ENCODE measurements around the gene CP. TPM values are rescaled to one million over a fixed set of nuclear protein-coding genes. Genes with fewer than 3 reads are reported as not detected.
"Not testable (repeated sequence)": the region's sequence is repeated elsewhere in the genome, so short reads cannot be mapped to it uniquely, and the experiment has no call there.

CP gene
- total RNA-seq, 1 donor from 2014 or later, result not detected

DNA sequence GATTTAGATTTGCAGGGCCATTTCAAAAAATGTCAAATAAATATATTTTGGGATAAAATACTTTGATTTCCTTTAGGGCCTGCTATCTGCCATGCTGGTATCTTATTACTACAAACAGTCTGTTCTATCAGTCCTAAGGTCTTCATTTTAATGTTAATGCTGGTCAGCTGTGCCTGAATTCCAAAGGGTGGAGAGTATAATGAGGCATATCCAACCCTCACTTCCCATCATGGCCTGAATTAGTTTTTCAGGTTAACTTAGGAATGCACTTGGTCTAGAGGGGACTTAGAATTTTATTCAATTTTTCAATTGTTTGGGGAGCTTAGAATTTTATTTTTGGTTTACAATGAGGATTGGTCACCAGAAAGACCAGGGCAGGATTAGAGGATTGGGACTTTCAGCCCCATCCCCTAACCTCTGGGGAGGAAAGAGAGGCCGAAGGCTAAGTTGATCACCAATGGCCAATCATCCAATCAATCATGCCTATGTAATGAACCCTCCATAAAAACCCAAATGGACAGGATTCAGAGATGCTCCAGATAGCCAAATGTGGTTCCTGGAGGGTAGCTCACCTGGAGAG is 17.8 kb upstream of the CP start:
- Mint-ChIP-seq H3K27me3 (no peaks in the 10 kb centered on the region), H3K27ac (no peak overlapping the region), H3K9me3 (no peaks in the 10 kb centered on the region), H3K4me3 (no peak overlapping the region), H3K4me1 (peaks cover 24% of the 10 kb centered on the region), H3K36me3 (ENCODE audit: low read depth) (no peaks in the 10 kb centered on the region)
- TF ChIP-seq, protein P1, sequence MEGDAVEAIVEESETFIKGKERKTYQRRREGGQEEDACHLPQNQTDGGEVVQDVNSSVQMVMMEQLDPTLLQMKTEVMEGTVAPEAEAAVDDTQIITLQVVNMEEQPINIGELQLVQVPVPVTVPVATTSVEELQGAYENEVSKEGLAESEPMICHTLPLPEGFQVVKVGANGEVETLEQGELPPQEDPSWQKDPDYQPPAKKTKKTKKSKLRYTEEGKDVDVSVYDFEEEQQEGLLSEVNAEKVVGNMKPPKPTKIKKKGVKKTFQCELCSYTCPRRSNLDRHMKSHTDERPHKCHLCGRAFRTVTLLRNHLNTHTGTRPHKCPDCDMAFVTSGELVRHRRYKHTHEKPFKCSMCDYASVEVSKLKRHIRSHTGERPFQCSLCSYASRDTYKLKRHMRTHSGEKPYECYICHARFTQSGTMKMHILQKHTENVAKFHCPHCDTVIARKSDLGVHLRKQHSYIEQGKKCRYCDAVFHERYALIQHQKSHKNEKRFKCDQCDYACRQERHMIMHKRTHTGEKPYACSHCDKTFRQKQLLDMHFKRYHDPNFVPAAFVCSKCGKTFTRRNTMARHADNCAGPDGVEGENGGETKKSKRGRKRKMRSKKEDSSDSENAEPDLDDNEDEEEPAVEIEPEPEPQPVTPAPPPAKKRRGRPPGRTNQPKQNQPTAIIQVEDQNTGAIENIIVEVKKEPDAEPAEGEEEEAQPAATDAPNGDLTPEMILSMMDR (IDR thresholded peaks at IDR 0.05), result no peak
- POLR2A ChIA-PET, result no interaction called here
- intact Hi-C loops (cut with micrococcal nuclease), result no loop called here
- no peak for DNase-seq
- ATAC-seq (ENCODE audit: low read depth), result no peak
- CTCF ChIA-PET, result interaction anchor here (1.4 kb wide), 1 partner anchor 33 kb away, joined by 3 read pairs; no protein-coding TSS in a partner anchor

DNA sequence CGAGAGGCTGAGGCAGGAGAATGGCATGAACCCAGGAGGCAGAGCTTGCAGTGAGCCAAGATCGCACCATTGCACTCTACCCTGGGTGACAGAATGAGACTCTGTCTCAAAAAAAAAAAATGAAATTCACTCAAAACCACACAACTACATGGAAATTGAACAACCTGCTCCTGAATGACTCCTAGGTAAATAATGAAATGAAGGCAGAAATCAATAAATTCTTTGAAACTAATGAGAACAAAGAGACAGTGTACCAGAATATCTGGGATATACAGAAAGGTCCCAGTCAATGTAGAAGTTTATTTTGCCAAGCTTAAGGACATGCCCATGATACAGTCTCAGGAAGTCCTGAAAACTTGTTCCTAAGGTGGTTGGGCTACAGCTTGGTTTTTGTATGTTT is 16.6 kb upstream of the CP start:
- CTCF ChIA-PET; intact Hi-C loops (cut with micrococcal nuclease); H3K27ac Mint-ChIP-seq; H3K36me3 Mint-ChIP-seq (ENCODE audit: low read depth); ATAC-seq (ENCODE audit: low read depth); H3K9me3 Mint-ChIP-seq; DNase-seq; H3K4me3 Mint-ChIP-seq; H3K27me3 Mint-ChIP-seq: not testable (repeated sequence)
- H3K4me1 Mint-ChIP-seq, result peaks cover 12% of the 10 kb centered on the region
- POLR2A ChIA-PET, result interaction anchor here (0.8 kb wide), 1 partner anchor 11 kb away, joined by 3 read pairs; no protein-coding TSS in a partner anchor

DNA sequence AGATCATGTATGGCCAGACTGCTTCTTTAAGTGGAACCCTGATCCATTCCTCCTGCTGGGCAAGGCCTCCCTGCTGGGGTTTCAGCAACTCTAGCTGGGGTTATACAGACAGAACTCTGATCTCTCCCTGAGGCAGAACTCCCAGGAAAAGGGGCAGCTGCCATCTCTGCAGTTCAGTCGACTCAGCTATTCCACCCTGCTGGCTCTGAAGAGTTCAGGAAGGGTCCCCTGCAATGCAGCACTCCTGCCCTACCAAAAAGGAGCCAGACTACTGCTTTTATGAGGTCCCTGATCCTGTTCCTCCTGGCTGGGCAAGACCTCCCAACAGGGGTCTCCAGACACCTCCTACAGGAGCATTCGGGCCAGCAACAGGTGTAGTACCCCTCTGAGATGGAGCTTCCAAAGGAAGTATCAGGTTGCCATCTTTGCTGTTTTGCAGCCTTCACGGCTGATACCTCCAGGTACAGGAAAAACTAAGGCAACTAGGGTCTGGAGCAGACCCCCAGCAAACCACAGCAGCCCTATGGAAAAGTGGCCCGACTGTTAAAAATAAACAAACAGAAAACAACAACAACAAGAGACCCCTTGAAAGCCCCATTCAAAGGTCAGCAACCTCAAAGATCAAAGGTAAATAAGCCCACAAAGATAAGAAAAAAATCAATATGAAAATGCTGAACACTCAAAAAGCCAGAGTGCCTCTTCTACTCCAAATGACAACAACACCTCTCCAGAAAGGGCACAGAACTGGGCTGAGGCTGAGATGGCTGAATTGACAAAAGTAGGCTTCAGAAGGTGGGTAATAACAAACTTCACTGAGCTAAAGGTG is 14.2 kb upstream of the CP start:
- CTCF ChIA-PET, result no interaction called here
- intact Hi-C loops (cut with micrococcal nuclease), result no loop called here
- Mint-ChIP-seq H3K27ac (no peak overlapping the region), H3K4me3 (no peak overlapping the region), H3K27me3 (no peaks in the 10 kb centered on the region), H3K4me1 (peaks cover 2% of the 10 kb centered on the region), H3K9me3 (no peaks in the 10 kb centered on the region), H3K36me3 (ENCODE audit: low read depth) (no peaks in the 10 kb centered on the region)
- DNase-seq (no peak), ATAC-seq (ENCODE audit: low read depth) (no peak)
- TF ChIP-seq, protein P1 (IDR thresholded peaks at IDR 0.05), result no peak
- POLR2A ChIA-PET, result no interaction called here

DNA sequence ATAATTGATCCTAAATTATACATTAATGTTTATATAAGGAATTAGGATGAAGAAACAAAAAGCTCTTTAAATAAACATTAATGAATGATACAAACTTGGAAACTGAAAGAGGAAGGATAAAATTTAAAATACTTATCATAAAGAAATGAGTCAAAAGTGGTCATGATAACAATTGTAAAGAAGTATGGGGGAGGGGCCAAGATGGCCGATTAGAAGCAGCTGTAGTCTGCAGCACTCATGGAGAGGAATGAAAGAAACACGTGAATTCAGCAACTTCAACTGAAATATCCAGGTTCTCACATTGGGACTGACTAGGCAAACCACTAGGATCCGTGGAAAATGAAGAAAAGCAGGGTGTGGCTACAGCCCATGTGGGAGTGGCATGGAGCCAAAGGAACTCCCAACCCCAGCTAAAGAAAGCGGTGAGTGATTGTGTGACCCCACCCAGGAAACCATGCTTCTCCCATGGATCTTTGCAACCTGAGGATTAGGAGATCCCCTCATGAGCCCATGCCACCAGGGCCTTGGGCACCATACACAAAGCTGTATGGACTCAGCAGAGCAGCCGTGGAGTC is 13.1 kb upstream of the CP start:
- Mint-ChIP-seq H3K4me3 (no peak overlapping the region), H3K4me1 (peaks cover 2% of the 10 kb centered on the region), H3K36me3 (ENCODE audit: low read depth) (no peaks in the 10 kb centered on the region), H3K27me3 (no peaks in the 10 kb centered on the region), H3K27ac (no peak overlapping the region), H3K9me3 (no peaks in the 10 kb centered on the region)
- intact Hi-C loops (cut with micrococcal nuclease), result no loop called here
- DNase-seq (no peak), ATAC-seq (ENCODE audit: low read depth) (no peak)
- TF ChIP-seq, protein P1 (IDR thresholded peaks at IDR 0.05), result no peak
- ChIA-PET POLR2A (interaction anchor here (0.7 kb wide), 1 partner anchor 43 kb away, joined by 3 read pairs; no protein-coding TSS in a partner anchor), CTCF (no interaction called here)

DNA sequence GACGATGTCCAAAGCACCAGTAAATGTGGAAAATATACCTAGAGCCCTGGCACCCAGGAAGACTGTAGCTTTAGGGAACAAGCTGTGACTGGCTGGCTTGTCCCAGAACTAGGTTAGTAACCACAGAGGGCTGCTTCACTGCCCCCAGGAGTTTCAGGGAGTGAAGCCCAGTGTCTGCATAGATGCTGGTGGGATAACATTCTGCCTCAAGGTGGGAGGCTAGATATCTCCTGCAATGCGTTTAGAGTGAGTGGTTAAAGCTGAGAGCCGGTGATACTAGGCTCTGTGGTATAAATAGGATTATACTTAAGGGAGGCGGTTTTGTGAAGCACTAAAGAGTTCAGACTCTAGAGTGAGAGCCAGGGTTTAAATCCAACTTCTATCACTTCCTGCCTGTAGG is 11.7 kb upstream of the CP start:
- no peak overlapping the region for H3K27ac Mint-ChIP-seq
- no peaks in the 10 kb centered on the region for H3K9me3 Mint-ChIP-seq
- intact Hi-C loops (cut with micrococcal nuclease), result no loop called here
- DNase-seq, result no peak
- H3K36me3 Mint-ChIP-seq (ENCODE audit: low read depth), result no peaks in the 10 kb centered on the region
- POLR2A ChIA-PET, result no interaction called here
- no peak overlapping the region for H3K4me3 Mint-ChIP-seq
- no peak for ATAC-seq (ENCODE audit: low read depth)
- H3K4me1 Mint-ChIP-seq, result peaks cover 2% of the 10 kb centered on the region
- CTCF ChIA-PET, result no interaction called here
- H3K27me3 Mint-ChIP-seq, result no peaks in the 10 kb centered on the region
- TF ChIP-seq, protein P1 (IDR thresholded peaks at IDR 0.05), result no peak

Measured in activated B cell treated with CpG ODN at 0.5 μM for 24 hours (primary cell).